Fibroblast of the aortic adventitia (primary cell): ENCODE measurements around the gene NFS1. TPM values are rescaled to one million over a fixed set of nuclear protein-coding genes. Genes with fewer than 3 reads are reported as not detected.
"Not testable (repeated sequence)": the region's sequence is repeated elsewhere in the genome, so short reads cannot be mapped to it uniquely, and the experiment has no call there.

Experiments used
- DNase-seq: peaks from one replicate; pipeline ENCODE4 v3.0.0-alpha.2; 2010; ENCODE audit warnings: low read depth
- H3K4me3 ChIP-seq: 2 replicates; pipeline ENCODE4 v1.5.1; 2011; ENCODE audit warnings: low read depth, mild to moderate bottlenecking, control low read depth, low read length, moderate library complexity
- total RNA-seq: library from RNA; depleted of rRNA; stranded (reverse); fragments of >200 nt; gene quantifications from 2 replicates; pipeline ENCODE4 v1.2.3, GENCODE V29; 2012; ENCODE audit warnings: low replicate concordance
- TF ChIP-seq, protein P1 (sequence below): IDR thresholded peaks from 2 replicates; pipeline ENCODE4 v1.5.1; 2011; ENCODE audit warnings: mild to moderate bottlenecking, low read length, control low read depth, inconsistent platforms; ENCODE audit not compliant: insufficient read depth

Gene NFS1
- total RNA-seq, result 5.3 and 19.9 TPM in 2 replicates

DNA sequence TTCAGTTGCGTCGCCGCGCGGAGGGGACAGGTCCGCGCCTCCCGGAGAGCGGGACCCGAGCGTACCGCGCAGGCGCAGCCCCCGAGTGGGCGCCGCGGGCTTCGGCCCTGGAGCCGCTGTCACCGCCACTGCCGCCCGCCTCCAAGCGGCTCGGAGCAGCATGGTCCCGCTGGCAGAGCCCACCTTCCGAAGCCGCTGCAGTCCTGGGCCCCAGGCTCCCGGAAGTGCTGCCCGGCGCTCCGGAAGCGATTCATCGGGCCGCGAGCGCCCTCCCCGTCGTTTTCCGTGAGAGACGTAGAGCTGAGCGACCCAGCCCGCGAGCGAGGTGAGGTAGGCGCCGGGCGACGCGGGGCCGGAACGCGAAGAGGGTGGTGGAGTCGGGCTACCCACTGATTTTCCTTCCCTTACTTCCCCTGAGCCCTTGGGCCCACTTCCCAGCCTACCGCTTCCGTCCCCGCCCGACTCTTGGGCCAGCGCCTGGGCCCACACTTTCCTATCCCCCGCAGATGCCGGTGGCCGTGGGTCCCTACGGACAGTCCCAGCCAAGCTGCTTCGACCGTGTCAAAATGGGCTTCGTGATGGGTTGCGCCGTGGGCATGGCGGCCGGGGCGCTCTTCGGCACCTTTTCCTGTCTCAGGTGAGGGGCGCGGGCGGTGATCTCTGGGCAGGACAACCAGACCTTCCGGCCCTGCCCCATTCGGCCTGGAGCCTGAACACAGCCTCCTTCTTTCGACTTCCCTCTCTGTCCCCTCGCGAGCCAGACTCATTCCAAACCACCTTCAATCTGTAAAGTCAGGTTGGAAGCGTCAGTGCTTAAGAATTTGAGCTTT, at the start of gene NFS1, which contains the start of gene ROMO1:
Gene NFS1 (minus strand): TSS at position 226 of the 830 bp plus-strand sequence. CDS start 64 bp downstream, at position 162.
Gene ROMO1 (plus strand): TSS at position 279 of the 830 bp plus-strand sequence. CDS start 228 bp downstream, at position 507.
- peak; percentile 68 for DNase-seq
- peak within 1 kb of the TSS; percentile 98 for H3K4me3 ChIP-seq
- TF ChIP-seq, protein P1, sequence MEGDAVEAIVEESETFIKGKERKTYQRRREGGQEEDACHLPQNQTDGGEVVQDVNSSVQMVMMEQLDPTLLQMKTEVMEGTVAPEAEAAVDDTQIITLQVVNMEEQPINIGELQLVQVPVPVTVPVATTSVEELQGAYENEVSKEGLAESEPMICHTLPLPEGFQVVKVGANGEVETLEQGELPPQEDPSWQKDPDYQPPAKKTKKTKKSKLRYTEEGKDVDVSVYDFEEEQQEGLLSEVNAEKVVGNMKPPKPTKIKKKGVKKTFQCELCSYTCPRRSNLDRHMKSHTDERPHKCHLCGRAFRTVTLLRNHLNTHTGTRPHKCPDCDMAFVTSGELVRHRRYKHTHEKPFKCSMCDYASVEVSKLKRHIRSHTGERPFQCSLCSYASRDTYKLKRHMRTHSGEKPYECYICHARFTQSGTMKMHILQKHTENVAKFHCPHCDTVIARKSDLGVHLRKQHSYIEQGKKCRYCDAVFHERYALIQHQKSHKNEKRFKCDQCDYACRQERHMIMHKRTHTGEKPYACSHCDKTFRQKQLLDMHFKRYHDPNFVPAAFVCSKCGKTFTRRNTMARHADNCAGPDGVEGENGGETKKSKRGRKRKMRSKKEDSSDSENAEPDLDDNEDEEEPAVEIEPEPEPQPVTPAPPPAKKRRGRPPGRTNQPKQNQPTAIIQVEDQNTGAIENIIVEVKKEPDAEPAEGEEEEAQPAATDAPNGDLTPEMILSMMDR, result peak; percentile 8

DNA sequence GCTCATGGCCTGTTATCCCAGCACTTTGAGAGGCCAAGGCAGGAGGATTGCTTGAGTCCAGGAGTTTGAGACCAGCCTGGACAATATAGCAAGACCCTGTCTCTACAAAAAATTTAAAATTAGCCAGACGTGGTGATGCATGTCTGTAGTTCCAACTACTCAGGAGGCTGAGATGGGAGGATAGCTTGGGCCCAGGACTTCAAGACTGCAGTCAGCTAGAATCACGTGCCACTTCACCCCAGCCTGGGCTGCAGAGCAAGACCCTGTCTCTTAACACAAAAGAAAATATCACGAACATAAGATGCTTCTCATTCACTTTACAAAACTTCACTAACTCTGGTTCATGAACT, 45.3 kb upstream of the NFS1 start:
- not testable (repeated sequence) for H3K4me3 ChIP-seq, DNase-seq

DNA sequence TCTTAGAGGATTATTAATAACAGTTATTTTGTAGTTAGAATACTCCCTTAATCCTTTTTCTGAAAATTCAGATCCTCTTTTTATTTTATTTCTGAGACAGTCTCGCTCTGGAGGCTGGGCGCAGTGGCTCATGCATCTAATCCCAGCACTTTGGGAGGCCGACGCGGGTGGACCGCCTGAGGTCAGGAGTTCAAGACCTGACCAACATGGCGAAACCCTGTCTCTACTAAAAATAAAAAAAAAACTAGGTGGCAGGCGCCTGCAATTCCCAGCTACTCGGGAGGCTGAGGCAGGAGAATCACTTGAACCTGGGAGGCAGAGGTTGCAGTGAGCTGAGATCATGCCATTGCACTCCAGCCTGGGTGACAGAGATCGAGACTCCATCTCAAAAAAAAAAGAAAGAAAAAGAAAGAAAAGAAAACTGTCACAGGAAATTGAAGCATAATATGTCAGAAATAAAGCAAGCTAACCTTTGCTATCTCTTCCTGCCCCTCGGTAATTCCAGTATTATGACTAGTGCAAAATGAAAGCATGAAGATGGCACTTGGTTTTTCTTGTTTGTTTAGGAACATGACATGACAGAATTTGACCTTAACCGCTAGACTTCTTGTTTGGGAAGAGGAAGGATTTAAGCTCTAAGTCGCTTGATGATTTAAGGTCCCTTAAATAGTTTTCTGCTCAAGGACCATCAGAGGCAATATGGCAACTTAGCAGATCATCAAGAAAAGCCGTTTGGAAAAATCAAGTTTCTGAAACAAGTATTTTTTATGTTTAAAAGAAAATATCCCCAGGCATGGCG, 44.7 kb upstream of the NFS1 start:
- no peak overlapping the region for H3K4me3 ChIP-seq
- no peak for DNase-seq
- TF ChIP-seq, protein P1, result no peak

DNA sequence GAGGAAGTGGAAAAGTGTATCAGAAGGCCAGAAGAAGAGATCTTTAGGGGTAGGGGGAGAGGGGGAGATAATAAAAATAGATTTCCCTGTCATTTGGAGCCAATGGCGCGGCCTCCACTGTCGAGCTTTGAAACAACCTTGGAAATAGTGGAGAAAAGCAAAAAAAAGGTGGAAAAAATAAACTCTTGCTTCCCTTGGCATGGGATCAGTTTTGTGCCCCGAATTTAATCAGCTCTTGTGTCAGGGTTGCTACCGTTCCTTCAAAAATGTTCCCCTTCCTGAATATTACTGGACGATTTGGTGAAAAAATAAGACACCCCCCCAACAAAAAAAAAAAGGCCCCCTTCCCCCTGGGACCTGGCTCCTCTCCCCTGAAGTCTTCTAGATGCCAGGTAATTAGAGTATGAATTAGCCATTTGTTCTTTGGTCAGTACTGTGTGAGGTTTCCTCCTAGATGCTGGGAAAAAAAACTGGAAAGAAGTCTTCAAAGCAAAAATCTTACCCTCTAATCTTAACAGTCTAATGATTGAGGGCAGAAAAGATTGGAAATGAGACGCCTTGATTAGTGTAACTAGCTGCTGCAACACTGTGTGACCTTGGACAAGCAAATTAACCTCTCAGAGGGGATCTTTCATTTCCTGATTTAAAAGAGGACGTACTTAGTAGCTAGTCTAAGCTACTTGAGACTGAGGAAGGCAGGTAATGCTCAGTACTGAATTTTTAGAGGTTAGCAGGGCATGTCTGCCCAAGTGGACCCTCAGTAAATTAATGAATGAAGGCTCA, 43.8 kb upstream of the NFS1 start:
- no peak for DNase-seq
- TF ChIP-seq, protein P1, result no peak
- peak overlapping the region; percentile 66 for H3K4me3 ChIP-seq

DNA sequence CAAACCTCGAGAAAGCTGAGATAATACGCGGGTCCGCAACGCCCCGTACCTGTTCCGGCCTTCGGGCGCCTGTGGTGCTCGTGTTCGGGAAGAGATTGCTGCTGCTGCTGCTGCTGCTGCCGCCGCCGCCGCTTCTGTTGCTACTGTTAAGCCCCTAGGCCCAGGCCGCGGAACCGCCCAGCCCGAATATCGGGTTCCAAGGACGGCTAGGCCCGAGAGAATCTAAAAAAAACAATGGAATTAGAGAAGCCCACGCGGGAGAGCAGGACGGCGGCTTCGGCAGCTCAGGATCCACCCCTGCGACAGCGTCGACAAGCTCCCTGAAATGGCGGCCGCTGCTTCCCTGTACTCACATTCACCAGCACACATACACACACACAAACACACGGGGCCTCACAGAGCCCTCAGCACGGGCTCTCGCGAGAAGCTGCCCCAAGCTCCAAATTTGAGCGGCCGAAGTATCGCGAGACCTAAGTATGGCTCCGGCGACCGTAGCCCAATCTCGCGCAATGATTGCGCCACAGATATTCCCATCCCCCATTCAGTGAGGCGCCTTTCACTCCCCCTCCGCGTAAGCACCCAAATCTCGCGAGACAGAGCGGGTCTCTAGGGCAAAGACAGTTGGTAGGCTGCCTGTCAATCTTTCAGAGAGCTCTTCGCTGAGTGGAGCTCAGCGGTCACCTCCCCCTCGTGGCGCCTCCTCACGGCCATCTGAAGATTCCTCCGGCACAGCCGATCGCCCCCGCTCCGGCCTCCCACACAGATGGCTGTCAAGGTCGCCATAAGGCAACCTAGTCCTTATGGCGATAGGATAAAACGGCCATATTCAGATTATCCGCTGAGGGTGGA, 43.0 kb upstream of the NFS1 start, which contains the start of gene RBM39:
Gene RBM39 (minus strand): TSS at position 369 of the 849 bp plus-strand sequence. CDS start 1,386 bp downstream, outside the sequence.
- TF ChIP-seq, protein P1, result peak; percentile 58
- DNase-seq, result peak; percentile 100
- H3K4me3 ChIP-seq, result peak within 1 kb of the TSS; percentile 89

DNA sequence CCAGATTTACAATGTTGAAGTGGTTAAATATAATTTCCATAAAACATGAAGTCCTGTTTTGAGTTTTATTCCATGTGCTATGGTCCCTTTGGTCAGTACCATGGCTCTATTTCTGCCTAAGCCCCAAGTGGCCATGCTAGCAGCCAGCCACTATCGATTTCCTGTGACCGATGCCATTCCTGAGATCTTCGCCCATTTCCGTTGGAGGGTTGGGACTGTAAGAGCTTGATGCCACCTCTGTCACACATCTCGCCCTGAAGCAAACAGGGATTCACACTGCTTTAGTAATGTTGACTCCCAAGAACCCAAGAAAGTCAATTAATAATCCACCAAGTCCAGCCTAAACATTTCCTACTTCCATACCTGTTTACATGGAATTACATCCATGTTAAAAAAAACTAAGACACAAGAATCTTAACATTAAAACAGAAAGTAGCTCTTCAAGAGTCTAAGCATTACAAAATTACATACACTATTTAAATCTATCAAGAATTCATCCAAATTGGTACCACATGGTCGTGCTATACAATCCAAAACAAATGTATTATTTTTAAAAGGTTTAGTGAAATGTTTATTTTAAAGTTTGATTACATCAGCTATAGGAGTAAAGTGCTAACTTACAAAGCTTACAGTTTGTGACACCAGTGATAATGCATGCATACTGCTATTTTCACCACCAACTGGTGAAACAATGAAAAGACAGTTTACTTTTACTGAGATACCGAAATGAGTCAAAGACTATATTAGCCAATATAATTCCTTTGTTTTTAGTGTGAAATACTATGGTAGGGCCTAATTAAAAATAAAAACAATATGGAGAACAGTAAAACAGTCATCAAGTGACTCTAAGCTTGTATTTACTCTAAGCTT, 40.4 kb upstream of the NFS1 start:
- peak overlapping the region; percentile 89 for H3K4me3 ChIP-seq
- TF ChIP-seq, protein P1, result peak; percentile 47

More for the DNA sequence above, 40.4 kb upstream of the NFS1 start:
- peak; percentile 56 for DNase-seq
